Daoy (cell line): ENCODE results near the gene ZSCAN26. TPM values are rescaled to one million over a fixed set of nuclear protein-coding genes. Genes with fewer than 3 reads are reported as not detected.
"Not testable (repeated sequence)": the region's sequence is repeated elsewhere in the genome, so short reads cannot be mapped to it uniquely, and the experiment has no call there.

ENCODE experiments used
- DNase-seq: peaks from one replicate; pipeline ENCODE4 v3.0.0-alpha.2; 2015; ENCODE audit warnings: low read depth
- total RNA-seq: library from RNA; depleted of rRNA; stranded (reverse); fragments of >200 nt; shearing (Covaris generic); gene quantifications from 2 replicates; pipeline ENCODE4 v1.2.3, GENCODE V29; 2014

ZSCAN26 gene
- total RNA-seq, 1 experiment from 2014 or later = 18.3 TPM

DNA sequence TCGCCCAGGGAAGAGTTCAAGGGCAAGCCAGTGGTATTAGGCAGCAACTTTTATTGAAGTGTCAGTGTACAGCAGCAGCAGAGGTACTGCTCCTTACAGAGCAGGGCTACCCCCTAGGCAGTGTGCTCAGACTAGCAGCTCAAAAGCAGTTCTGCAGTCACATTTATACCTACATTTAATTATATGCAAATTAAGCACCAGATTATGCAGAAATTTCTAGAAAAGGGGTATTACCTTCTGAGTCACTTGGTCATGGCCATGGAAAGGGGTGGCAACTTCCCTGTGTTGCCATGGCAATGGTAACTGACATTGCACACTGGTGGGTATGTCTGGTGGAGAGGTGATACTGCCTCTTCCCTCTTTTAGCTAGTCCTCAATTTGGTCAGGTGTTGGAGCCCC is 12.8 kb upstream of the ZSCAN26 start:
- no peak for DNase-seq

GRCh38 chr6:28257042-28257441 is 9.9 kb upstream of the ZSCAN26 start:
- no peak for DNase-seq

DNA sequence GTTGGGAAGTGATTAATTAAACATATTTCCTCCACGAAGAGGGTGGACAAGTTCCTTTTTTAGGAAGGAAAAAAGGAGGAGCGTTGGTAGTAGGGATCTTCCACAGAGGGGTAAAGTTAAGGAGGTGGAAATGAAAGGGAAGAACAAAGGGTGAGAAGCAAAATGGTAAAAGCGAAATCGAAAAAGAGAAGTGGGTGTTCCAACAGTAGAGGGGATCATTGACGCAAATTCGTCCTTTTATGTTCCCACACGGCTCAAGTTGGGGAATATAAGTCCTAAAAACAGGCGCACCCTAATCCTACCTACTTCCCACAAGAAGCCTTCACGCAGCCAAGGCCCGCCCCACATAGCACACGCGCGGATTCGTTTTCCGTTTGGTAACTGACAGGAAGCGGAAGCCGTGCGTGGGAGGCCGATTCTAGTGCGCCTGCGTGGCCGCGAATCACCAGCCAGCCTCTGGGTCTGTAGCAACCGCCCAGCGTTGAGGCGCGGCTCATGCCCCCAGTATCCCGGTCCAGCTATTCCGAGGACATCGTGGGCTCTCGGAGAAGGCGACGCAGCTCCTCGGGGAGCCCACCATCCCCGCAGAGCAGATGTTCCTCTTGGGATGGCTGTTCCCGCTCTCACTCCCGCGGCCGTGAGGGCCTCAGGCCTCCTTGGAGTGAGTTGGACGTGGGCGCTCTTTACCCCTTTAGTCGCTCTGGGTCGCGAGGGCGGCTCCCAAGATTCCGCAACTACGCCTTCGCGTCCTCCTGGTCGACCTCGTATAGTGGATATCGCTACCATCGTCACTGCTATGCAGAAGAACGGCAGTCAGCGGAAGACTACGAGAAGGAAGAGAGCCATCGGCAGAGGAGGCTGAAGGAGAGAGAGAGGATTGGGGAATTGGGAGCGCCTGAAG is 7.8 kb upstream of the ZSCAN26 start, which contains the start of gene NKAPL:
TSS of gene NKAPL (plus strand) at position 421 of the 901 bp plus-strand sequence. CDS start at position 496, 75 bp downstream.
- DNase-seq = no peak

- DNase-seq = no peak
Measured at GRCh38 chr6:28263922-28264321, 3.0 kb upstream of the ZSCAN26 start.

DNA sequence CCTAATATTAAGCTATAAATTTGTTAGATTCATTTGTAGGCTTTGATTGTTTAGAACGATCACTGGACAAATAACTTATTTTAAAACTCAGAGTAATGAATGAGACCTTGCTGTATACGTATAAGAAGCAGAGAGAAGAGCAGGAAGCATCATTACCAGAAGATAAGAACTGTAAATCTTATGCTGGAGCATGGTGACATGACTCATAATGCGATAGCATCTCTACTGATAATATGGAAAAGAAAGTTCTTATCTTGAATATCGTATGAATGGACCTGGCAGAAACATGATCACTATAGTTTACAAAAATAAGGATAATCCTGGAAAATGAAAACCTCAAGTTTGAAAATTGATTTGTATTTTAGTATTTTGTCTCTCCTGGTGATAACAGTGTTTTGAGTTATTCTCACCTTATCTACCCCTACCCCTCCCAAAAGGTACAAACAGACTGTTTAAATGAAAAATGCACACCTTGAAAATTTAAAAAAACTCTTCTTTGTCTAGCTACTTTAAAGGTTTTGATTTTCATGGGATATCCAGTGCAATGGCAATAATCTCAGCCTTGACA is 2.0 kb upstream of the ZSCAN26 start:
- no peak for DNase-seq

DNA sequence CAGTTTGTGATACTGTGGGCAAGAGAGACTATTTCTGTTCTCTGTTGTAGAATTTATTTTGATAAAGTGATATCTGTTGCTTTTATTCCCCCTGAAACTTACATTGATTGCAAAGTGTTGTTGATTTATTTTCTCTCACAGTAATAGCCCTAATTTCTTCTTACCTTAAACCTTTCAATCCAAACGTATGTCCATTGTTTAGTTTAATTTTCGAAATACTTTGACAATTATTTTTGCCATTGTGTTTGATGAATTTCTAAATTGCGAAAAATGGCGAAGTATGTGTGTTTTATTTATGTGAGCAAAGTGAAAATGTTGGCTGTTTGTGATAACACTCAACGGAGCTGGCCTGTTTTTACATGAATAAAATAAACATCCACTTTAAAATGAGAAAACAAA is 381 bp upstream of the ZSCAN26 start:
- no peak for DNase-seq

- no peak for DNase-seq
Measured at GRCh38 chr6:28267695-28268059, 734 bp downstream of the ZSCAN26 start.

GRCh38 chr6:28269492-28269891 is 2.5 kb downstream of the ZSCAN26 start:
- peak; percentile 74 for DNase-seq

DNA sequence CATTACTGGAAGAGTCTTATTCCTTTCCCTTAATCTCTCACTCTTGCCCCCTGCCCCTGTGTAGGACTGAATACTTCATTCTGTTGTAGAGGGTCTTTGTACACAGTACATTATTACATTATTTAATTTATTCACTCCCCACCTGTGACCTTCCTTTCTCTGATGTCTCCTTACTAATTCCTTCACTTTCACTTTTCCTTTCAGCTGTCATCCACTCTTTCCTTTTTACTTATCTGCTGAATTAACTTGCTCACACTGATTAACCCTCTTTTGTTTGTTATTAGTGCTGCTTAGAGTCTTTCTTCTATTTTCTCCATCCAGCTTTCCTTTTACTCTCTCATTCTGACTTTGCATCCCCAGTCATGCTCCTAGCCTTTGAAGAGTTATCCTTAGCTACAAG is 7.9 kb downstream of the ZSCAN26 start:
- no peak for DNase-seq

GRCh38 chr6:28277746-28278145 is 10.8 kb downstream of the ZSCAN26 start:
- no peak for DNase-seq

- no peak for DNase-seq
Measured at GRCh38 chr6:28280595-28281287, 13.8 kb downstream of the ZSCAN26 start.

DNA sequence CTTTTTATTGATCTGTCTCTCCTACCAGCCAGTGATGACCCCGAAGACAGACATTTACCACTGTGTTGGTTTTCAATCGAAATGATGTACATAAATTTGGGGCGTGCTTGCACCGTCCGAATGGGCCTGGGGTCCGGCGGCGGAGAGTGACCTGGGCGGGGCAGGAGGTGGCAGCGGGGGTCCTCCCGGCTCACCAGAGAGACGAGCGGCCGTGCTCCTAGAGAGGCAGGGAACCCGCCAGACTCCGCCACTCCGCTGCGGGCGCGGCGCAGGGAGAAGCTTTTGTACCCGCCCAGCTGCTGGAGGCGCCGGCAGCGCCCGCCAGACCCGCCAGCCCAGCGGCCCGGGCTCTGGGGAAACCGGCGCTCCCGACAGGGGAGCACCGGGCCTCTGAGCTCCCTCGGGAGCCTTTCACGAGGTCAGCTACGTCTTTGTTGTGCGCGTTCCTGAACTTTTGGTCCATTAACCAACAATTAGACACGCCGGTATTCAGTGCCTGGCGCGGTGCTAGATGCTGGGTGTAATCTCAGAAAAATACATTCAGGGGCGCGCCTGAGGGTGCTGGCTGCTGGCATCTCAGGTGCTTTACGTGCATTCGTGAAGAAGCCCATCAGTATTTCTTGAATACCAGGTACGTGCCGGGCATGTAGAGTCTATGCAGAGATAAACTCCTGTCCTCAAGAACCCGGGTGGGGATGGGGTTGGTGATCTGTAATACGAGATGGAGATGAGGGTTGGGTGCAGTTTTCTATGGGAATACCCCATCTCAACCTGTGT is 14.5 kb downstream of the ZSCAN26 start, which contains the start of gene PGBD1:
TSS of gene PGBD1 (plus strand) at position 285 of the 777 bp plus-strand sequence. CDS start 2,242 bp downstream, outside the sequence.
- peak; percentile 89 for DNase-seq

- peak; percentile 10 for DNase-seq
Measured at GRCh38 chr6:28282926-28283325, 16.0 kb downstream of the ZSCAN26 start.

DNA sequence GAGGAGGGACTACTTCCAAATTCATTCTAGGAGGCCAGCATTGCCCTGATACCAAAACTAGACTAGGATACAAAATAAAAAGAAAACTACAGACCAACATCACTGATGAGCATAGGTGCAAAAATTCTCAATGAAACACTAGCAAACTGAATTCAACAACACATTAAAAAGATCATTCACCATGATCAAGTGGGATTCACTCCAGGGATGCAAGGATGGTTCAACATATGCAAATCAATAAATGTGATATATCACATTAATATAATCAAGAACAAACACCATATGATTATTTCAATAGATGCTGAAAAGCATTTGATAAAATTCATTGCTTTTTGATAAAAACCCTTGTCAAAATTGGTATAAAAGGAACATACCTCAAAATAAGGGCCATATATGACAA is 24.6 kb downstream of the ZSCAN26 start:
- no peak for DNase-seq

- no peak for DNase-seq
Measured at GRCh38 chr6:28295326-28295725, 28.4 kb downstream of the ZSCAN26 start.

- DNase-seq = no peak
Measured at GRCh38 chr6:28296520-28297060, 29.6 kb downstream of the ZSCAN26 start.

GRCh38 chr6:28303570-28303969 is 36.6 kb downstream of the ZSCAN26 start:
- DNase-seq = no peak

DNA sequence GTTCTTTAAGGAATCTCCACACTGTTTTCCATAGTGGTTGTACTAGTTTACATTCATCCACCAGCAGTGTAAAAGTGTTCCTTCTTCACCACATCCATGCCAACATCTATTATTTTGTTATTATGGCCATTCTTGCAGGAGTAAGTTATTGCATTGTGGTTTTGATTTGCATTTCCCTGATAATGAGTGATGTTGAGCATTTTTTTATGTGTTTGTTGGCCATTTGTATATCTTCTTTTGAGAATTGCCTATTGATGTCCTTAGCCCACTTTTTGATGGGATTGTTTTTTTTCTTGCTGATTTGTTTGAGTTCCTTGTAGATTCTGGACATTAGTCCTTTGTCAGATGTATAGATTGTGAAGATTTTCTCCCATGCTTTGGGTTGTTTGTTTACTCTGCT is 39.4 kb downstream of the ZSCAN26 start:
- not testable (repeated sequence) for DNase-seq

- DNase-seq = peak; percentile 5
Measured at GRCh38 chr6:28311139-28311823, 44.3 kb downstream of the ZSCAN26 start.

- no peak for DNase-seq
Measured at GRCh38 chr6:28312939-28313338, 46.0 kb downstream of the ZSCAN26 start.

- no peak for DNase-seq
Measured at GRCh38 chr6:28315628-28316027, 48.7 kb downstream of the ZSCAN26 start.
